Neural progenitor cell (in vitro differentiated cells): Measurements from ENCODE around the gene PPP2R2C. TPM values are rescaled to one million over a fixed set of nuclear protein-coding genes. Genes with fewer than 3 reads are reported as not detected.

Experiments
- DNase-seq: peaks from one replicate; pipeline ENCODE4 v3.0.0-alpha.2; 2016; ENCODE audit warnings: low spot score
- H2AFZ ChIP-seq: fragments of 200-600 bp; sonication (generic); replicated peaks from 2 replicates; pipeline ENCODE4 v1.6.1; 2016; ENCODE audit warnings: antibody characterized with exemption
- H3F3A ChIP-seq: fragments of 200-600 bp; sonication (generic); 2 replicates; pipeline ENCODE4 v1.6.1; 2016; ENCODE audit warnings: antibody characterized with exemption, low read depth
- H3K27ac ChIP-seq: fragments of 200-600 bp; sonication (generic); 2 replicates; pipeline ENCODE4 v1.5.1; 2016; ENCODE audit warnings: mild to moderate bottlenecking
- H3K27me3 ChIP-seq: fragments of 200-600 bp; sonication (generic); 2 replicates; pipeline ENCODE4 v1.6.1; 2016; ENCODE audit warnings: mild to moderate bottlenecking, moderate library complexity
- H3K36me3 ChIP-seq: fragments of 200-600 bp; sonication (generic); 2 replicates; pipeline ENCODE4 v1.5.1; 2016
- H3K4me1 ChIP-seq: fragments of 200-600 bp; sonication (generic); 2 replicates; pipeline ENCODE4 v1.6.1; 2016; ENCODE audit warnings: mixed run types
- H3K4me2 ChIP-seq: fragments of 200-600 bp; sonication (generic); 2 replicates; pipeline ENCODE4 v1.6.1; 2016
- H3K4me3 ChIP-seq: fragments of 200-600 bp; sonication (generic); 2 replicates; pipeline ENCODE4 v1.5.1; 2016
- H3K79me2 ChIP-seq: fragments of 200-600 bp; sonication (generic); 2 replicates; pipeline ENCODE4 v1.6.1; 2016; ENCODE audit warnings: low read depth
- H3K9ac ChIP-seq: fragments of 200-600 bp; sonication (generic); 2 replicates; pipeline ENCODE4 v1.6.1; 2016
- H3K9me3 ChIP-seq: fragments of 200-600 bp; sonication (generic); 2 replicates; pipeline ENCODE4 v1.5.1; 2016; ENCODE audit warnings: low read depth
- H4K20me1 ChIP-seq: fragments of 200-600 bp; sonication (generic); 2 replicates; pipeline ENCODE4 v1.6.1; 2016; ENCODE audit warnings: low read depth
- H3K27ac Mint-ChIP-seq: 3 replicates; pipeline ENCODE4 v1.8.0; 2021; ENCODE audit warnings: mixed read lengths
- H3K27me3 Mint-ChIP-seq: 2 replicates; pipeline ENCODE4 v1.8.0; 2022; ENCODE audit warnings: low read depth, mild to moderate bottlenecking, inconsistent platforms, moderate library complexity, mixed read lengths; ENCODE audit not compliant: insufficient read depth
- H3K36me3 Mint-ChIP-seq: 3 replicates; pipeline ENCODE4 v1.8.0; 2021; ENCODE audit warnings: mixed read lengths
- H3K4me1 Mint-ChIP-seq: 3 replicates; pipeline ENCODE4 v1.8.0; 2021; ENCODE audit warnings: mixed read lengths
- H3K4me3 Mint-ChIP-seq: 3 replicates; pipeline ENCODE4 v1.8.0; 2021; ENCODE audit warnings: mild to moderate bottlenecking, moderate library complexity, mixed read lengths
- H3K9me3 Mint-ChIP-seq: 3 replicates; pipeline ENCODE4 v1.8.0; 2020; ENCODE audit warnings: mixed read lengths
- CTCF ChIP-seq: fragments of 200-600 bp; sonication (generic); IDR thresholded peaks from 2 replicates; pipeline ENCODE4 v1.5.1; 2017; ENCODE audit warnings: antibody characterized with exemption, mild to moderate bottlenecking
- EZH2 ChIP-seq: fragments of 200-600 bp; sonication (generic); IDR thresholded peaks from 2 replicates; pipeline ENCODE4 v1.6.1; 2017; ENCODE audit warnings: antibody characterized with exemption, mild to moderate bottlenecking, moderate library complexity
- EZH2phosphoT487 ChIP-seq: fragments of 200-600 bp; sonication (generic); IDR thresholded peaks from 2 replicates; pipeline ENCODE4 v1.6.1; 2017; ENCODE audit warnings: antibody characterized with exemption
- total RNA-seq: library from RNA; depleted of rRNA; stranded (reverse); fragments of >200 nt; gene quantifications from 2 replicates; pipeline ENCODE4 v1.2.3, GENCODE V29; 2015; ENCODE audit warnings: low replicate concordance

PPP2R2C gene
- total RNA-seq, 1 donor from 2014 or later: 3.5 TPM

- DNase-seq: peak; percentile 37
- Histone ChIP-seq H3K79me2 (no peaks in the 10 kb centered on the region), H3K27ac (no peak overlapping the region), H3K27me3 (peaks cover 52% of the 10 kb centered on the region), H3K4me2 (no peak overlapping the region), H3K4me1 (peaks cover 6% of the 10 kb centered on the region), H4K20me1 (peaks cover 6% of the 10 kb centered on the region), H3F3A (peaks cover 14% of the 10 kb centered on the region), H3K9me3 (no peaks in the 10 kb centered on the region), H3K36me3 (no peaks in the 10 kb centered on the region), H2AFZ (no peak overlapping the region), H3K9ac (no peak overlapping the region), H3K4me3 (no peak overlapping the region)
- Mint-ChIP-seq H3K4me3 (no peak overlapping the region), H3K27me3 (peaks cover 58% of the 10 kb centered on the region), H3K27ac (no peak overlapping the region), H3K36me3 (no peaks in the 10 kb centered on the region), H3K4me1 (peaks cover 3% of the 10 kb centered on the region), H3K9me3 (no peaks in the 10 kb centered on the region)
- peak; percentile 52 for TF ChIP-seq CTCF
- no peak for TF ChIP-seq EZH2phosphoT487
- no peak for TF ChIP-seq EZH2
These were observed 1.7 kb upstream of the PPP2R2C start for GRCh38 chr4:6474053-6474568.

- TF ChIP-seq CTCF (no peak), EZH2 (no peak), EZH2phosphoT487 (no peak)
- H3K27me3 ChIP-seq: peaks cover 58% of the 10 kb centered on the region
- H3K9me3 Mint-ChIP-seq: no peaks in the 10 kb centered on the region
- H3K4me1 ChIP-seq: peaks cover 6% of the 10 kb centered on the region
- peaks cover 59% of the 10 kb centered on the region for H3K27me3 Mint-ChIP-seq
- no peaks in the 10 kb centered on the region for H3K36me3 Mint-ChIP-seq
- no peak overlapping the region for H3K4me2 ChIP-seq
- no peak overlapping the region for H3K9ac ChIP-seq
- no peaks in the 10 kb centered on the region for H3K79me2 ChIP-seq
- H3K27ac Mint-ChIP-seq: no peak overlapping the region
- no peak for DNase-seq
- no peak overlapping the region for H3K4me3 ChIP-seq
- no peak overlapping the region for H2AFZ ChIP-seq
- H3K36me3 ChIP-seq: no peaks in the 10 kb centered on the region
- no peak overlapping the region for H3K27ac ChIP-seq
- peaks cover 6% of the 10 kb centered on the region for H4K20me1 ChIP-seq
- H3K9me3 ChIP-seq: no peaks in the 10 kb centered on the region
- H3K4me1 Mint-ChIP-seq: peaks cover 3% of the 10 kb centered on the region
- peak overlapping the region; percentile 72 for H3K4me3 Mint-ChIP-seq
- H3F3A ChIP-seq: peaks cover 14% of the 10 kb centered on the region
These were observed 1.0 kb upstream of the PPP2R2C start for GRCh38 chr4:6473264-6474052.

- H3F3A ChIP-seq: peaks cover 14% of the 10 kb centered on the region
- peak overlapping the region; percentile 68 for H3K4me3 ChIP-seq
- peaks cover 6% of the 10 kb centered on the region for H4K20me1 ChIP-seq
- H3K9me3 Mint-ChIP-seq: no peaks in the 10 kb centered on the region
- no peak for DNase-seq
- peaks cover 6% of the 10 kb centered on the region for H3K4me1 ChIP-seq
- peaks cover 60% of the 10 kb centered on the region for H3K27me3 Mint-ChIP-seq
- TF ChIP-seq EZH2: peak; percentile 73
- TF ChIP-seq EZH2phosphoT487: no peak
- no peaks in the 10 kb centered on the region for H3K9me3 ChIP-seq
- H3K4me1 Mint-ChIP-seq: peaks cover 3% of the 10 kb centered on the region
- no peaks in the 10 kb centered on the region for H3K36me3 ChIP-seq
- no peak overlapping the region for H3K4me3 Mint-ChIP-seq
- no peak overlapping the region for H3K9ac ChIP-seq
- no peaks in the 10 kb centered on the region for H3K79me2 ChIP-seq
- H3K4me2 ChIP-seq: peak overlapping the region; percentile 99
- no peaks in the 10 kb centered on the region for H3K36me3 Mint-ChIP-seq
- H3K27me3 ChIP-seq: peaks cover 73% of the 10 kb centered on the region
- H2AFZ ChIP-seq: no peak overlapping the region
- H3K27ac Mint-ChIP-seq: no peak overlapping the region
- H3K27ac ChIP-seq: no peak overlapping the region
These were observed 417 bp downstream of the PPP2R2C start for GRCh38 chr4:6472008-6472386.
